Measurements from ENCODE around the gene PCID2. TPM values are rescaled to one million over a fixed set of nuclear protein-coding genes. Genes with fewer than 3 reads are reported as not detected.

The PCID2 gene
- total RNA-seq, 1 donor from 2014 or later = 61.3 TPM

DNA sequence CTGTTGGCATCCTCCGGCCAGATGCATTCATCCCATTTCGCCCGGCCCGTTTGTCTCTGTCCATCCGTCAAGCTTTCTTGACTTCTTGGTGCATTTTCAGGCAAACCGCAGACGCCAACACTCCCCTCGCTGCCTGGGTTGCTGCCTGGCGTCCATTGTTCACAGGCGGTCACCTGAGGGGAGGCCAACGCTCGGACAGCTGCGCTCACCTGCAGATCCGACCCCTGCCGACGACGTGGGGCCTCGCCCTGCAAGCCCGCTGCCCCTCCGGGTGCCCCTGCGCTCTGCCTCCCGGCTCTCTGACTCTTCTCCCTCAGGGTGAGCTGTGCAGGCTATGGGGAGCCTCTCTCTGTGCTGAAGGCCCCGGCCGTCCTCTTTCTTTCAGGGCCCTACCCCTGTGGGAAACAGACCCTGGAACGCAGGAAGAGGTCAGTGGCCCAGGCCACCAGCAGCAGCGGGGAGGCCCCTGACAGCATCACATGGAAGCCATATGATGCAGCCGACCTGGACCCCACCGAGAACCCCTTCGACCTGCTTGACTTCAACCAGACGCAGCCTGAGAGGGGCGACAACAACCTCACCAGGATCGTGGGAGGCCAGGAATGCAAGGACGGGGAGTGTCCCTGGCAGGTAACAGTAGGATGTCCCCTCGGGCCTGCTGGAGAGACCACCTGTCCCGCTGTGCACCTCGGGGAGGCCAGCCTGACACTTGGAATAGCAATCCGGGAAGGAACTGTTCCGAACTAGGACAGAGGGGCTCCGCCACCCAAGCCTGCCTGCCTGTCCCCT is 64.8 kb downstream of the PCID2 start:
- DNase-seq (no peak), ATAC-seq (no peak)
- intact Hi-C loops (cut with micrococcal nuclease) = no loop called here

DNA sequence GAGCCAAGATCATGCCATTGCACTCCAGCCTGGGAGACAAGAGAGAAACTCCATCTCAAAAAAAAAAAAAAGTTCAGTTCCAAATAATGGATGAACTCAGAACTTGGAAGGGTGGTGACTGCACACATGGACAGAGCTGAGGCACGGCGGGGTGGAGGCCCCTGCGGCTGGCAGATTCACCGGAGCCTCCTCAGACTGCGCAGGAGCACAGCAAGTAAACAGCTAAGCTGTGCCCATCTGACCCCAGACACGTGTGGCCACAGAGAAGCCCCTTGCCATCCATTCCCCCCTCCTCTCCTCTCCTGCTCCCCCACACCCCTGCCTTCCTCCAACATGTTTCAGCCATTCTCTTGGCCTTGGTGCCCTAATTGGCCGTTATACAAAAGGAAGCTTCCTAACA is 65.6 kb downstream of the PCID2 start:
- no peak for DNase-seq
- intact Hi-C loops (cut with micrococcal nuclease) = no loop called here
- ATAC-seq = no peak

DNA sequence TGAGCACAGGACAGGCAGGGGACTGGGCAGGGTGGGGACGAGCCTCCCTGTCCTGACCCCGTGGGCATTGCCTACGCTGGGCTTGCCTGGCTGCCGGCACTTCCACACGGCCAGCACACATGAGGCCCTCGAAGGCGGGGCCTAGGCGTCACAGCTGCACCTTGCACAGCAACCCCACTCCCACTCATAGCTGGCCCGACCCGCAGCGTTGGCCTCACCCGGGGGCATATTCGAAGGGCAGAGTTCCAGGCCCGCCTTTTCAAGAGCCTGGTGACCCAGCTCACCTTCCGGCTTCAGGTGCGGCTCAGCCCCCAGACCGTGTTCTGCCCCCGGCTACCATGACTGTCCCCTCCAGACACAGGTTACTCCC is 66.9 kb downstream of the PCID2 start:
- DNase-seq = no peak
- intact Hi-C loops (cut with micrococcal nuclease) = no loop called here
- ATAC-seq = no peak

DNA sequence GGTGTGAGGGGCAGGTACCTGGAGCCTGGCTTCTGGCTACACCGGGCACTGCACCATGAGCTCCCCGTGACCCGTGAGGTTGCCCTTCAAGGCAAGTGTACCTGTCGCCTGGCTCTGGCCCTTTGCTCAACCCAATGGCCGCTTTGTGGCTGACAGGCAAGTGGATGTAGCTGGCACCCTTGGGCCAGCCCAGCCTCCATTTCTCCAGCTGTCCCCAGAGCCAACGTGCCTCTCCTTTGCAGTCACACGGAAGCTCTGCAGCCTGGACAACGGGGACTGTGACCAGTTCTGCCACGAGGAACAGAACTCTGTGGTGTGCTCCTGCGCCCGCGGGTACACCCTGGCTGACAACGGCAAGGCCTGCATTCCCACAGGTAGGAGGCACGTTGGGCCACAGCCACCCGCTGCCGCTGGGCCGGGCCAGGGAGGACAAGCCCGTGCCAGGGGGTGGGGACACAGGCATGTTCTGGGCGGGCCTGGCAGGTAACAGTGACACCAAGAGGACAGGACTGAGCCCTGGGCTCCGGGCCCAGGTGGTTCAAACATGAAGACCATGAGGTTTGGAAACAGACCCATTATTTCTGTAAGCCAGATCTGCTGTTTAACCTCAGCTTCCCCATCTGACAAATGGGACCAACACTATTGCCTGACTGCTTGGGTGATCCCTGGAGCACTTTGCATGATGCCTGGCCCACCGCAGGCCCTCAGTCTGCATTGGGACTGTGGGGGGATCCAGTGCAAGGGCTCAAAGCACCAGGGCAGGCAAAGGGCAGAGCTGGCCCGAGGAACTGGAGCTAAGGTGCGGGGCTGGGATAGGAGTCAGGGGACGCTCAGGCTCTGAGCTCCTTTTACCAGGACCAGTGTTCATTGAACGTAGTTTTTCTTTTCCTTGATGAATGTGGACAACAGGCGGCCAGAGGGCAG is 67.5 kb downstream of the PCID2 start:
- DNase-seq (no peak), ATAC-seq (no peak)
- intact Hi-C loops (cut with micrococcal nuclease) = no loop called here

DNA sequence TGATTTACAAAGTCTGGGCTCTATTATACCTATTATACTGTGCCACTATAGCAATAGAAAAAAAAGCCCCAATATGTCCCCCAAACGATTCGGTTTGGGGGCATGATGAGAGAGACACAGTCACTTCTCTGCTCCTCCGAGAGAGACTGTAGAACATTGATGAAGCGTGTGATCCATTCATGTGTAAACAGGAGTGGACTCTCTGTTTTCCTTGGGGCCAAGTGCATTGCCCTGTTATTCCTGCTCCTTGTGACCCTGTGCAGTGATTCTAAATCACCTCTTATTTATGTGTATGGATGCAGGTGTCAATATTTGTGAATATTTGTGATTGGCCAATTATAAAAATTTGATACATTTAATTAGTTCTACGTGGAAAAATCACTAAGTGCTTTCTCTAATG is 68.9 kb downstream of the PCID2 start:
- no peak for ATAC-seq

DNA sequence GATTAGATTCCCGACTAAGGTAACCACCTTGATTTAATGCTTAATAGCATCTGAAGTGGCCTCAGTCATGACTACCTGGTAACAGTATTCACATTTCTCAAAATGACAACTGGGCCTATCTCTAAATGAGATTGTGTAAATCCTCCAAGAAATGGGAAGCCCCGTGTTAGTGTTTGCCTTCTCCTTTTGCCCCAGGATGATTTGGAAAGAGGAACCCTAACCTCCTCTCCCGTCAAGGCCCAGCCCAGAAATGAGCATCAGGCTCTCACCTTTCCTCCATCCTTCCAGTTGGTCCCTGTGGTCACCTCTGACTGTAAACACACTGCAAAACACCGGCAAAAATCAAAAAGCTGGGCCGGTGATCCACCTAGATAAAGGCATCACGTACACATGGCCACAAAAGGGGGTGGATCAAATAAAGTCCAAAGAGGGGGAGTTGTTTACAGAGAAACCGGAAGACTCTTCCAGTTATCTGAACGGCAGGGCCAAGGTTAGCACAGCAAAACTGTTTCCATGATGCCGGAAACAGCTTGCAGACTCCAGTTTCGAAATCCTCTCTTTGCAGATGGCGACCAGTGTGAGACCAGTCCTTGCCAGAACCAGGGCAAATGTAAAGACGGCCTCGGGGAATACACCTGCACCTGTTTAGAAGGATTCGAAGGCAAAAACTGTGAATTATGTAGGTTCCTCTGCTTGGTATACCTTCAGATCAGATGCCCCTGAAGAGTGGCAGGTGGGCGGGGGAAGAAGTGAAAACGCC is 69.5 kb downstream of the PCID2 start:
- ATAC-seq (no peak), DNase-seq (no peak)
- intact Hi-C loops (cut with micrococcal nuclease) = no loop called here

More for the DNA sequence above, 68.9 kb downstream of the PCID2 start:
- DNase-seq = no peak
- intact Hi-C loops (cut with micrococcal nuclease) = no loop called here

DNA sequence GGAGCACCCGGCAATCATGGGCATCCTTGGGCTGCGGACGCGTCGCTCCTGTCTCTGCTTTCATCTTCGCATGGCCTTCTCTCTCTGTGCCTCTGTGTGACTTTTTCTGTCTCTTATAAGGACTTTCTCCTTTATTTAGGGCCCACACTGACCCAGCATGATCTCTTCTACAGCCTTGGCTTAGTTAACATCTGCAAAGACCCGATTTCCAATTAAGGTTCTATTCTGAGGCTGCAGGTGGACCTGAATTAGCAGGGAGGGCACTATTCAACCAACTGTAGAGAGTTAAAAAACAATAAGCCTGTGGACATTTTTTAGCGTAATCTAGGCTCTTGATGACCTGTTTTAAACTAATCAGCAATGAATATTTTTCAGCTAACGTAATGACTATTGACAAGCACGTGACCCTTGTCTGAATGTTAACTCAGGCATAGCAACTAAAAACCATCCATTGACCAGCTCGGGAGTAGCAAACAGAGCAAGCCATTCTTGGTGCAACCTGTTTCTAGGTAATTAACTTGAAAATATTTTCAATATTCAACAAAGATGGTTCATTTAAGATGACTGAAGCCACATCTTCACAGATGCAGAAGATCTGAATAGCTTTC is 70.7 kb downstream of the PCID2 start:
- DNase-seq (no peak), ATAC-seq (no peak)
- intact Hi-C loops (cut with micrococcal nuclease) = no loop called here

DNA sequence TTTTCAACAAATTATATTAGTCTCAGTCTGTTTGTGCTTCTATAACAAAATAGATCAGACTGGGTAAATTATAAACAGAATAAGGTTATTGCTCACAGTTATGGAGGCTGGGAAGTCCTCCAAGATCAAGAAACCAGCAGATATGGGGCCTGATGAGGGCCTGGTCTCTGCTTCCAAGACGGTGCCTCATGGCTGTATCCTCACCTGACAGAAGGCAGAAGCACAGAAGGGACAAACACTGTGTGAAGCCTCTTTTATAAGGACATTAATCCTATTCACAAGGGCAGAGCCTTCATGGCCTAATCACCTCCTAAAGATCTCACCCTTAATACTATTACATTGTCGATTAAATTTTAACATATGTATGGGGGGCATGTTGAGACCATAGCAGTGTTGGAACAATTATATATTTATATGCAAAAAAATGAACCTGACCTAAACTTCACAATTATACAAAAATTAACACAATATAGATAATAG is 73.1 kb downstream of the PCID2 start:
- ATAC-seq (no peak), DNase-seq (no peak)
- intact Hi-C loops (cut with micrococcal nuclease) = no loop called here

DNA sequence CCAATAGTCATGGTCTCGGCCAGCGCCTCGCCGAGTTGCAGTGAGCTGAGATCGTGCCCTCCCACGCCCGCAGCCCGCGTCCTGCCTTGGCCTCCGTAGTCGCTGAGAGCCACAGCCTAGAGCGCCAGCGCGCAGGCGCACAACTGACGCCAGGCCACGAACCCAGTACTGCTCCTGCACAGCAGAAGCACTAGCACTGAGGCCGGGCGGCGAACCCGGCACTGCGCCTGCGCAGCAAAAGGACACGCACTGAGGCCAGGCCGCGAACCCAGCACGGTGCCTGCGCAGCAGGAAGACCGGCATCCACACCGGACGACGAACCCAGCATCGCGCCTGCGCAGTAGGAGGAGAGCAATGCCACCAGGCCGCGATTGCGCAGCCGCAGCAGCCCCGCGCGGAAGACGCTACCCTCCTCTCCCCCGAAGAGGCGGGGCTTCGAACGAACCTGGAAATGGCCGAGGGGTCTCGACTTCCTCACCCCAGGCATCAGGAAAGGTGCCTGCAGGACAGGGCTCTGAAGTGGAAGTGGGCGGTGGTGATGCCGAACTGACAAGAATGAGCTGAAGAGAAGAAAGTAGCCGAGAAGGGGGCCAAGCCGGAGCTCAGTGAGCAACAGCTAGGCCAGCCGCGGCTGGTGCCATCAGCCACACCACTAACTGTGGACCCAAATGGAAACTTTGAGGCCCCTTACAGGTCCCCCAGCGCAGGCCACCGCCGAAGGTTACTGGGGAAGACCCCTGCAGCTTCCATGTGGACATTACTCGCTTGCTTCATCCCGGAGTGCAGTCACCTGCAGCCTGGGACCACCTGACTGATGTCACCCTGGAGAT is 78.3 kb downstream of the PCID2 start:
- intact Hi-C loops (cut with micrococcal nuclease) = no loop called here
- peak; percentile 72 for ATAC-seq

DNA sequence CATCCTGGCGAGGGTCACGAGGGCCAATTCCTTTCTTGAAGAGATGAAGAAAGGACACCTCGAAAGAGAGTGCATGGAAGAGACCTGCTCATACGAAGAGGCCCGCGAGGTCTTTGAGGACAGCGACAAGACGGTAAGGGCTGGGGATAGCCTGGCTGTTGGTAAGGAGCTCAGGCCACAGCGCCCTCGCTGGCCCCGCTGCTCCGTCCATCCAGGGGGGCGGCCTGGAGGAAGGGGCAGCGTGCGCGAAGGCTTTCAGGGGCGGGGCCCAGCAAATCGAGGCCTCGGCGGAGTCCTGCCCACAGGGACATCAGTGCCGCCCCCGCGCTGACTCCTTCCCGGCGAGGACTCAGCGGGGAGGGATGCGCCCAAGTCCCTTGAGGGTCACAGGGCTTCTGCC is 79.0 kb downstream of the PCID2 start:
- peak; percentile 30 for ATAC-seq
- intact Hi-C loops (cut with micrococcal nuclease) = no loop called here
- no peak for DNase-seq

More for the DNA sequence above, 78.3 kb downstream of the PCID2 start:
- DNase-seq = peak; percentile 64

Other genes starting within 250 kb of the PCID2 start
- gene MCF2L, start 239.5 kb downstream of the PCID2 start, total RNA-seq = 49.5 TPM
- not detected for gene F7, start 102.9 kb downstream of the PCID2 start, total RNA-seq
- gene F10, start 85.9 kb downstream of the PCID2 start, total RNA-seq = 7.1 TPM
- gene PROZ, start 50.0 kb downstream of the PCID2 start, total RNA-seq = not detected
- 160 TPM for gene CUL4A, start 944 bp upstream of the PCID2 start, total RNA-seq
- gene LAMP1, start 88.6 kb upstream of the PCID2 start, total RNA-seq = 98.6 TPM
- 0.94 TPM for gene GRTP1, start 155.5 kb upstream of the PCID2 start, total RNA-seq
- gene ADPRHL1, start 244.8 kb upstream of the PCID2 start, total RNA-seq = 442 TPM

All from left ventricle myocardium superior (tissue), 1 donor.